ENCODE measurements around the gene CARMIL3.

CARMIL3 gene

GRCh38 chr14:24058951-24059475, 7.2 kb downstream of the CARMIL3 start:
- DNase-seq (ENCODE audit: low read depth) = no peak
- no peak for TF ChIP-seq MAX (IDR thresholded peaks at IDR 0.05; ENCODE audit: low read depth, low read length)
- TF ChIP-seq CTCF (IDR thresholded peaks at IDR 0.05; ENCODE audit: low read depth, low read length) = no peak
- TF ChIP-seq POLR2A (IDR thresholded peaks at IDR 0.05; ENCODE audit: extremely low read depth, insufficient read length) = no peak
- TF ChIP-seq MYC (IDR thresholded peaks at IDR 0.05; ENCODE audit: low read depth, low read length) = no peak
- no peak overlapping the region for H3K4me3 ChIP-seq (ENCODE audit: low read depth, low read length)

- TF ChIP-seq POLR2A (IDR thresholded peaks at IDR 0.05; ENCODE audit: extremely low read depth, insufficient read length) = no peak
- no peak for TF ChIP-seq MYC (IDR thresholded peaks at IDR 0.05; ENCODE audit: low read depth, low read length)
- TF ChIP-seq MAX (IDR thresholded peaks at IDR 0.05; ENCODE audit: low read depth, low read length) = no peak
- TF ChIP-seq CTCF (IDR thresholded peaks at IDR 0.05; ENCODE audit: low read depth, low read length) = no peak
- H3K4me3 ChIP-seq (ENCODE audit: low read depth, low read length) = no peak overlapping the region
- no peak for DNase-seq (ENCODE audit: low read depth)
These were observed 8.1 kb downstream of the CARMIL3 start for GRCh38 chr14:24059841-24060388.

- TF ChIP-seq MYC (IDR thresholded peaks at IDR 0.05; ENCODE audit: low read depth, low read length) = no peak
- no peak for DNase-seq (ENCODE audit: low read depth)
- no peak overlapping the region for H3K4me3 ChIP-seq (ENCODE audit: low read depth, low read length)
These were observed 8.6 kb downstream of the CARMIL3 start for GRCh38 chr14:24060443-24060842.

GRCh38 chr14:24060984-24061913, 9.4 kb downstream of the CARMIL3 start:
- DNase-seq (ENCODE audit: low read depth) = no peak
- no peak for TF ChIP-seq POLR2A (IDR thresholded peaks at IDR 0.05; ENCODE audit: extremely low read depth, insufficient read length)
- TF ChIP-seq MYC (IDR thresholded peaks at IDR 0.05; ENCODE audit: low read depth, low read length) = no peak
- TF ChIP-seq MAX (IDR thresholded peaks at IDR 0.05; ENCODE audit: low read depth, low read length) = no peak
- no peak for TF ChIP-seq CTCF (IDR thresholded peaks at IDR 0.05; ENCODE audit: low read depth, low read length)
- no peak overlapping the region for H3K4me3 ChIP-seq (ENCODE audit: low read depth, low read length)

- H3K4me3 ChIP-seq (ENCODE audit: low read depth, low read length) = no peak overlapping the region
- DNase-seq (ENCODE audit: low read depth) = no peak
- TF ChIP-seq MAX (IDR thresholded peaks at IDR 0.05; ENCODE audit: low read depth, low read length) (no peak), CTCF (IDR thresholded peaks at IDR 0.05; ENCODE audit: low read depth, low read length) (no peak), POLR2A (IDR thresholded peaks at IDR 0.05; ENCODE audit: extremely low read depth, insufficient read length) (no peak), MYC (IDR thresholded peaks at IDR 0.05; ENCODE audit: low read depth, low read length) (no peak)
These were observed 10.6 kb downstream of the CARMIL3 start for GRCh38 chr14:24062216-24062980.

Measured in NB4 (cell line).